ENCODE results near the gene TDP1.

DNA sequence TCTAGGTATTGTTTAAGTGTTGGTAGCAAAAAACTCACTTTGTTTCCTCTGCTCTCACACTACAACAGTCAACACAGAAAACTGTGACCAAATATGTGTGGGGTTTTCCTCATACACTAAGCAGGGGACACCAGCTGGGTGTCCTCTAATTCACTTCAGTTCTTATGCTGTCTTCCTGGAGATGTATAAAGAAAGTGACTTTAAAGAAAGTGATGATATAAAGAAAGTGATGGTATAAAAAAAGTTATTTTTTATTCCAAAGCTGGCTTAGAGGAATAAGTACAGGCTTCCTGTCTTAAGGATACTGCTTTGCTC lies 31.4 kb downstream of the TDP1 start:
- TF ChIP-seq, protein P1, sequence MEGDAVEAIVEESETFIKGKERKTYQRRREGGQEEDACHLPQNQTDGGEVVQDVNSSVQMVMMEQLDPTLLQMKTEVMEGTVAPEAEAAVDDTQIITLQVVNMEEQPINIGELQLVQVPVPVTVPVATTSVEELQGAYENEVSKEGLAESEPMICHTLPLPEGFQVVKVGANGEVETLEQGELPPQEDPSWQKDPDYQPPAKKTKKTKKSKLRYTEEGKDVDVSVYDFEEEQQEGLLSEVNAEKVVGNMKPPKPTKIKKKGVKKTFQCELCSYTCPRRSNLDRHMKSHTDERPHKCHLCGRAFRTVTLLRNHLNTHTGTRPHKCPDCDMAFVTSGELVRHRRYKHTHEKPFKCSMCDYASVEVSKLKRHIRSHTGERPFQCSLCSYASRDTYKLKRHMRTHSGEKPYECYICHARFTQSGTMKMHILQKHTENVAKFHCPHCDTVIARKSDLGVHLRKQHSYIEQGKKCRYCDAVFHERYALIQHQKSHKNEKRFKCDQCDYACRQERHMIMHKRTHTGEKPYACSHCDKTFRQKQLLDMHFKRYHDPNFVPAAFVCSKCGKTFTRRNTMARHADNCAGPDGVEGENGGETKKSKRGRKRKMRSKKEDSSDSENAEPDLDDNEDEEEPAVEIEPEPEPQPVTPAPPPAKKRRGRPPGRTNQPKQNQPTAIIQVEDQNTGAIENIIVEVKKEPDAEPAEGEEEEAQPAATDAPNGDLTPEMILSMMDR (IDR thresholded peaks at IDR 0.05; ENCODE audit: low read length) = no peak
- no peak for TF ChIP-seq EZH2 (IDR thresholded peaks at IDR 0.05; ENCODE audit: borderline replicate concordance, low read length)

Data from OCI-LY1 (cell line).